Tibial nerve (tissue), 4 donors: Measurements from ENCODE around the gene CDON.

Experiments
- EP300 ChIP-seq, 2 donors: sonication (generic); formaldehyde crosslinking; IDR thresholded peaks; one replicate each; pipeline ENCODE4 v1.6.1; 2017; ENCODE audit warnings: antibody characterized with exemption in 2 of 2, mild to moderate bottlenecking in 1 of 2
- POLR2A ChIP-seq, 2 donors: fragments of 450-650 bp; IDR thresholded peaks; one replicate each; pipeline ENCODE4 v1.6.1; 2017; ENCODE audit warnings: antibody characterized with exemption in 2 of 2, mild to moderate bottlenecking in 2 of 2, moderate library complexity in 2 of 2
- TF ChIP-seq, protein P1 (sequence below), 5 experiments: fragments of 200-600 bp in 3 of 5; fragments of 450-650 bp in 2 of 5; sonication (generic) in 3 of 5; IDR thresholded peaks; one replicate each; pipeline ENCODE4 v1.5.1; 2016 to 2019; ENCODE audit warnings: antibody characterized with exemption in 5 of 5, mild to moderate bottlenecking in 3 of 5, moderate library complexity in 2 of 5

DNA sequence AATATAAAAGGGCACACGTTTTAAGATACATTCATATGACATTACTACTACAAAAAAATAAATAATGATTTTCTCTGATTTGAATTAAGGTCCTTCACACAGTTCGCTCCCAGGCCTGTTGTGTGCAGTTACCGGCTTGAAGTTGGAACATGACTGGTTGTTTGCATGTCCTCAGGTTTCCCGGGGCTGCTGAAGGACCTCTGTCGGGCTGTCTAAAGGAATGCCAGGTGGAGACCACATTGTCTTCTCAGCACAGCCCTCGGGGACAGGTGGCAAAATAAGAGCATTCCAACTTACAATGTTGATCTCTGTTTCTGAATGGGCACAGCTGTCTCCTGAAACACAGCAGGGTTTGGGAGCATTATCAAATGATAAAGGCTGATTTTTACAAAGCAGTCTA, 101.9 kb downstream of the CDON start:
- no peak for TF ChIP-seq POLR2A (IDR thresholded peaks at IDR 0.05)
- TF ChIP-seq, protein P1, sequence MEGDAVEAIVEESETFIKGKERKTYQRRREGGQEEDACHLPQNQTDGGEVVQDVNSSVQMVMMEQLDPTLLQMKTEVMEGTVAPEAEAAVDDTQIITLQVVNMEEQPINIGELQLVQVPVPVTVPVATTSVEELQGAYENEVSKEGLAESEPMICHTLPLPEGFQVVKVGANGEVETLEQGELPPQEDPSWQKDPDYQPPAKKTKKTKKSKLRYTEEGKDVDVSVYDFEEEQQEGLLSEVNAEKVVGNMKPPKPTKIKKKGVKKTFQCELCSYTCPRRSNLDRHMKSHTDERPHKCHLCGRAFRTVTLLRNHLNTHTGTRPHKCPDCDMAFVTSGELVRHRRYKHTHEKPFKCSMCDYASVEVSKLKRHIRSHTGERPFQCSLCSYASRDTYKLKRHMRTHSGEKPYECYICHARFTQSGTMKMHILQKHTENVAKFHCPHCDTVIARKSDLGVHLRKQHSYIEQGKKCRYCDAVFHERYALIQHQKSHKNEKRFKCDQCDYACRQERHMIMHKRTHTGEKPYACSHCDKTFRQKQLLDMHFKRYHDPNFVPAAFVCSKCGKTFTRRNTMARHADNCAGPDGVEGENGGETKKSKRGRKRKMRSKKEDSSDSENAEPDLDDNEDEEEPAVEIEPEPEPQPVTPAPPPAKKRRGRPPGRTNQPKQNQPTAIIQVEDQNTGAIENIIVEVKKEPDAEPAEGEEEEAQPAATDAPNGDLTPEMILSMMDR (IDR thresholded peaks at IDR 0.05) = no peak
- no peak for TF ChIP-seq EP300 (IDR thresholded peaks at IDR 0.05)
